Esophagus squamous epithelium (tissue), 5 donors: ENCODE measurements around the gene SCART1. TPM values are rescaled to one million over a fixed set of nuclear protein-coding genes. Genes with fewer than 3 reads are reported as not detected.

Experiments used
- DNase-seq: peaks from one replicate; lab custom pipeline; 2025; lab: John Stamatoyannopoulos, UW
- H3K27ac ChIP-seq, 4 donors: fragments of 200-600 bp; sonication (generic); one replicate each; pipeline ENCODE4 v1.5.1; 2016 to 2019; ENCODE audit warnings: mild to moderate bottlenecking in 1 of 4
- H3K27me3 ChIP-seq, 4 donors: fragments of 200-600 bp; sonication (generic); 1 replicate in 3 of 4; 2 replicates in 1 of 4; pipeline versions ENCODE4 v1.5.1 to v1.6.0; 2017 to 2021; ENCODE audit warnings: antibody characterized with exemption in 1 of 4
- H3K36me3 ChIP-seq, 3 donors: fragments of 200-600 bp; sonication (generic); one replicate each; pipeline ENCODE4 v1.5.1; 2016 to 2019
- H3K4me1 ChIP-seq, 3 donors: fragments of 200-600 bp; sonication (generic); one replicate each; pipeline ENCODE4 v1.5.1; 2017 to 2019
- H3K4me3 ChIP-seq, 4 donors: fragments of 200-600 bp; sonication (generic); 1 replicate in 3 of 4; 2 replicates in 1 of 4; pipeline ENCODE4 v1.5.1; 2016 to 2019; ENCODE audit warnings: mild to moderate bottlenecking in 2 of 4, moderate library complexity in 1 of 4
- H3K9me3 ChIP-seq, 3 donors: fragments of 200-600 bp; sonication (generic); one replicate each; pipeline ENCODE4 v1.5.1; 2016 to 2019
- POLR2A ChIP-seq, 4 donors: fragments of 450-650 bp; IDR thresholded peaks; one replicate each; pipeline ENCODE4 v1.6.1; 2017; ENCODE audit warnings: antibody characterized with exemption in 4 of 4, mild to moderate bottlenecking in 4 of 4, moderate library complexity in 3 of 4
- WGBS, 2 donors: methylation state at CpG; one replicate each; pipeline ENCODE4 v1.1.5; 2018; 5-methylcytosine and 5-hydroxymethylcytosine counted together
- intact Hi-C: fragments of 100-400 bp; cut with DNase I; formaldehyde crosslinking; loops from one replicate; pipeline ENCODE4 v1.15.0; 2022
- total RNA-seq, 4 donors: library from RNA; depleted of rRNA; stranded (reverse); fragments of >200 nt; gene quantifications; one replicate each; pipeline ENCODE4 v1.1.0, GENCODE V29; 2016
- TF ChIP-seq, protein P1 (sequence below), 6 experiments: fragments of 450-650 bp in 4 of 6; fragments of 200-600 bp in 2 of 6; sonication (generic) in 2 of 6; IDR thresholded peaks; one replicate each; pipeline ENCODE4 v1.5.1; 2016 to 2019; ENCODE audit warnings: antibody characterized with exemption in 6 of 6, mild to moderate bottlenecking in 4 of 6, moderate library complexity in 4 of 6
- donor health status: DM: yes; HTN: yes; CAD: no.

The SCART1 gene
- total RNA-seq, 4 donors from 2014 or later: 0.06 to 2.5 (median 0.35) TPM

DNA sequence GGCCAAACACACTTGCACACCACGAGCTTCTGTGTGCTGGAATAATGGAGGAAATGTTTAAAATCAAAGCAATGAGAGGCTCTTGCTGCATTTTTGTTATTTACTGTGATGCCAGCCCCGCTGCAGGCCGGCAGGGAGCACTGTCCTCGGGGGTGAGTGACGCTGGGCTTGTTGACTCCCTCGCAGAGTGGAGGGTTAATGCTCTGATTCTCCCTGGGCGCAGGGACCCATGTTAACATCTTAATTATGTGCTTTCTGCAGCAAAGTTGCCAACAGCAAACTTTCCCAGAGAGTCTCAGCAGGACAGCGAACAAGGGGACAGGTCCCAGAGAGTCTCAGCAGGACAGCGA is 22.9 kb downstream of the SCART1 start:
- TF ChIP-seq, protein P1, sequence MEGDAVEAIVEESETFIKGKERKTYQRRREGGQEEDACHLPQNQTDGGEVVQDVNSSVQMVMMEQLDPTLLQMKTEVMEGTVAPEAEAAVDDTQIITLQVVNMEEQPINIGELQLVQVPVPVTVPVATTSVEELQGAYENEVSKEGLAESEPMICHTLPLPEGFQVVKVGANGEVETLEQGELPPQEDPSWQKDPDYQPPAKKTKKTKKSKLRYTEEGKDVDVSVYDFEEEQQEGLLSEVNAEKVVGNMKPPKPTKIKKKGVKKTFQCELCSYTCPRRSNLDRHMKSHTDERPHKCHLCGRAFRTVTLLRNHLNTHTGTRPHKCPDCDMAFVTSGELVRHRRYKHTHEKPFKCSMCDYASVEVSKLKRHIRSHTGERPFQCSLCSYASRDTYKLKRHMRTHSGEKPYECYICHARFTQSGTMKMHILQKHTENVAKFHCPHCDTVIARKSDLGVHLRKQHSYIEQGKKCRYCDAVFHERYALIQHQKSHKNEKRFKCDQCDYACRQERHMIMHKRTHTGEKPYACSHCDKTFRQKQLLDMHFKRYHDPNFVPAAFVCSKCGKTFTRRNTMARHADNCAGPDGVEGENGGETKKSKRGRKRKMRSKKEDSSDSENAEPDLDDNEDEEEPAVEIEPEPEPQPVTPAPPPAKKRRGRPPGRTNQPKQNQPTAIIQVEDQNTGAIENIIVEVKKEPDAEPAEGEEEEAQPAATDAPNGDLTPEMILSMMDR (IDR thresholded peaks at IDR 0.05): no peak
- no peak for TF ChIP-seq POLR2A (IDR thresholded peaks at IDR 0.05)
- Histone ChIP-seq H3K4me3 (no peak overlapping the region), H3K4me1 (no peaks in the 10 kb centered on the region), H3K9me3 (no peaks in the 10 kb centered on the region), H3K27ac (no peak overlapping the region), H3K27me3 (no peaks in the 10 kb centered on the region), H3K36me3 (peaks cover 0 to 7% (median 0%) of the 10 kb centered on the region in 3 donors)
- intact Hi-C loops: no loop called here
- WGBS, 2 donors: 56 to 81% methylated on average over 2 to 5 of the region's 9 CpGs
- no peak for DNase-seq

DNA sequence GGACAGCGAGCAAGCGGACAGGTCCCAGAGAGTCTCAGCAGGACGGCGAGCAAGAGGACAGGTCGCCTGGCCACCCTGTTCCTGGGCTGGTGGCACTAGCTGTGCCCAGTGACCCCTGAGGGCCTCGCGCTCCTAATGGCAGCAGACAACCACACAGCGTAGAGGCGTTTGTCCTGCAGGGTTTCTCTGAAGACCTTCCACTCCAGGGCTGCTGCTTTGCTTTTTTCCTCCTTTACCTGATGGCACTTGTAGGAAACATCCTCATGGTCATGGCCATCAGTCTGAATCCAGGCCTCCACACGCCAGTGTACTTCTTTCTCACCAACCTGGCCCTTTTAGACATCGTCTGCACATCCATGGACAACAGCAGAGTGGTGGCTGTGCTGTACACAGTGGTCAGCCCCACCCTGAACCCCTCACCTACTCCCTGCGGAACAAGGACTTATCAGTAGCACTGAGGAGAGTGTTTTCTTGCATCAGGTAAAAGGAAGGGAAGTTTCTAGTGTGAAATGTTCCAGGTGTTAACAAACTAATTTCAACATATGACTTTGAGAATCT is 27.4 kb downstream of the SCART1 start:
- no peaks in the 10 kb centered on the region for H3K4me1 ChIP-seq
- no peaks in the 10 kb centered on the region for H3K27me3 ChIP-seq
- intact Hi-C loops: no loop called here
- no peak overlapping the region for H3K4me3 ChIP-seq
- H3K36me3 ChIP-seq: no peaks in the 10 kb centered on the region
- H3K27ac ChIP-seq: no peak overlapping the region
- H3K9me3 ChIP-seq: peaks cover 0 to 23% (median 4%) of the 10 kb centered on the region in 3 donors
- TF ChIP-seq, protein P1 (IDR thresholded peaks at IDR 0.05): no peak
- no peak for TF ChIP-seq POLR2A (IDR thresholded peaks at IDR 0.05)
- whole genome bisulfite sequencing, 2 donors: 64 to 93% methylated on average over 7 to 10 of the region's 12 CpGs
- DNase-seq: no peak

DNA sequence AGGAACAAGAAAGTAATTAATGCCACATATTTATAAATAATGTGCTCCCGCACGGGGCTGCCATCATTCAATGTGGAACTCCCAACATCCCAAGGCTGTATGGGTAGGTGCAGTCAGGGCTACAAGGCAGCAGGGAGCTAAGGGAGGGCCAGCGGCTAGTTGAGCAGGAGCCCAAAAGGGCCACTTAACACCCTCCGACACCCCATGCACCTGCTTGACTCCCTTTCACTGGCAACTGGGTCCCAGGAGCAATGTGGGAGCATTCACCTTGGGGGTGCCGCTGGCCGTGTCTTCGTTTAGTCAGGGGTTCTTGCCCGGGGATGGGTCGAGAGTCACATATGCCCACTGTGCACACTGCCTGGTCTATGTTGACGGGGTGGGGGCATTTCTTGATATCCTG is 27.9 kb downstream of the SCART1 start:
- no peak overlapping the region for H3K4me3 ChIP-seq
- H3K27ac ChIP-seq: no peak overlapping the region
- H3K9me3 ChIP-seq: peaks cover 0 to 28% (median 6%) of the 10 kb centered on the region in 3 donors
- H3K36me3 ChIP-seq: no peaks in the 10 kb centered on the region
- no peaks in the 10 kb centered on the region for H3K27me3 ChIP-seq
- TF ChIP-seq, protein P1 (IDR thresholded peaks at IDR 0.05): no peak
- TF ChIP-seq POLR2A (IDR thresholded peaks at IDR 0.05): no peak
- no peaks in the 10 kb centered on the region for H3K4me1 ChIP-seq
- intact Hi-C loops: no loop called here
- no peak for DNase-seq
- WGBS, 2 donors: 82 to 87% methylated on average over 8 to 10 of the region's 10 CpGs

DNA sequence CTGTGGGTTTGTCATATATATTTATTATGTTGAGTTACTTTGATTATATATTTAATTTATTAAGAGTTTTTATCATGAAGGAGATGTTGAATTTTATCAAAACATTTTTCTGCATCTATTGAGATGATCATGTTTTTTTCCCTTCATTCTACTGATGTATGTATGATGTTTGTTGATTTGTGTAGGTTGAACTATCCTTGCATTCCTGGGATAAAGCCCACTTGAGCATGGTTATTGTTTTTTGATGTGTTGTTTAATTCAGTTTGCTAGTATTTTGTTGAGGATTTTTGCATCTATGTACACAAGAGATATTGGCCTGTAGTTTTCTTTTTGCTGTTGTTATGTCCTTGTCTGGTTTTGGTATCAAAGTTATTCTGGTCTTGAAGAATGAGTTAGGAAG is 31.1 kb downstream of the SCART1 start:
- Histone ChIP-seq H3K9me3 (peaks cover 0 to 48% (median 10%) of the 10 kb centered on the region in 3 donors), H3K4me1 (no peaks in the 10 kb centered on the region), H3K36me3 (peaks cover 0 to 19% (median 0%) of the 10 kb centered on the region in 3 donors), H3K27me3 (no peaks in the 10 kb centered on the region), H3K27ac (no peak overlapping the region), H3K4me3 (no peak overlapping the region)
- TF ChIP-seq, protein P1 (IDR thresholded peaks at IDR 0.05): no peak
- TF ChIP-seq POLR2A (IDR thresholded peaks at IDR 0.05): no peak
- DNase-seq: no peak
- intact Hi-C loops: no loop called here

DNA sequence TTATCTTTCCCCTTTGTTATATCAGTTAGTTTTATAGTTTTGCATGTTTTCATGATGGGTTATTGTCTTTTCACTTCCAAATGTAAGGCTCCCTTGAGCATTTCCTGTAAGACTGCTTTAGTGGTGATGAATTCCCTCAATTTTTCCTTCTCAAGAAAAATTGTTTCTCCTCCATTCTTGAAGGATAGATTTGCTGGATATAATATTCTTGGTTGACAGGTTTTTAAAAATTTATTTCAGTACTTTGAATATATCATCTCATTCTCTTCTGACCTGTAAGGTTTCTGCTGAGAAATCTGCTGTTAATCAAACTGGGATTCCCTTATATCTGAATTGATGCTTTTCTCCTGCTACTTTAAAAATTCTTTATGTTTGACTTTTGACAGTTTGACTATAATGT is 33.3 kb downstream of the SCART1 start:
- Histone ChIP-seq H3K4me1 (no peaks in the 10 kb centered on the region), H3K36me3 (peaks cover 0 to 34% (median 0%) of the 10 kb centered on the region in 3 donors), H3K9me3 (peaks cover 0 to 52% (median 10%) of the 10 kb centered on the region in 3 donors), H3K4me3 (no peak overlapping the region), H3K27me3 (no peaks in the 10 kb centered on the region), H3K27ac (no peak overlapping the region)
- intact Hi-C loops: no loop called here
- TF ChIP-seq, protein P1 (IDR thresholded peaks at IDR 0.05): no peak
- no peak for TF ChIP-seq POLR2A (IDR thresholded peaks at IDR 0.05)
- DNase-seq: no peak
